ENCODE data around the gene RAMP3.
"Not testable (repeated sequence)": the region's sequence is repeated elsewhere in the genome, so short reads cannot be mapped to it uniquely, and the experiment has no call there.

Gene RAMP3, protein sequence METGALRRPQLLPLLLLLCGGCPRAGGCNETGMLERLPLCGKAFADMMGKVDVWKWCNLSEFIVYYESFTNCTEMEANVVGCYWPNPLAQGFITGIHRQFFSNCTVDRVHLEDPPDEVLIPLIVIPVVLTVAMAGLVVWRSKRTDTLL

DNA sequence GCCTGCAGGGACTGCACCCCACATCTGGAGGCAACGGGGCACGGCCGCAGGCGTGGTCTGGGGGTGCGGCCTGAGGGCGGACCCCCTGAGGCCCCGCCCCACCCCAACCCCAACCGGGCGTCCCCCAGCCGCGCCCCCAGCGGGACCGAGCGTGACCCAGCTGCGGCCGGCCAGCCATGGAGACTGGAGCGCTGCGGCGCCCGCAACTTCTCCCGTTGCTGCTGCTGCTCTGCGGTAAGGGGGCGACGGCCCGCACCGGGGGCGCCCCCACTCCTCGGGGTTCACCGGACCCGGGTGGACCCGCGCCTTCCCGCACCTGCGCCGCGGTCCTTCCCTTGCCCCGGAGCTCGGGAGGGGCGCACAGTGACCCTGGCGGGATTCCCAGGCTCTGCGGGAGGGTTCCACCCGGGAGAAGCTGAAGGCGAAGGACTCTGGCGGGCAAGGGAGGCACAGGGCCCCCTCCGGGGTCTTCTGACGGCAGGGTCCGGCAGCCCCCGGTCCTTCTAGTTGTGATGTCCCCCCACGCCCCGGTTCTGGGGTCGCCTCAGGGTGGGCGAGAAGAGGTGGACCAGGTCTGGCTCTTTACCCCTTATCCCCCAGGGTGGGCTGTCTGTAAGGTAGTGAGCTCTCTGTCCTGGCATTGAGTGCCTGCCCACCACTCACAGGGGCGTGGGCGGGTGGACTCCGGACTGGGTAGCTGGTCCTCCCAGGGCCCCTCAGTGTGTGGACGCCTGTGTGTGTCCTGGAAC, at the start of gene RAMP3:
Gene RAMP3, plus strand, starts transcription at position 139 of the 749 bp plus-strand sequence. Its CDS starts 38 bp downstream, at position 177.
- Histone ChIP-seq H3K79me2 (no peaks in the 10 kb centered on the region), H3K9ac (no peak within 1 kb of the TSS), H3K36me3 (ENCODE audit: control insufficient read depth, insufficient read depth, low read length) (no peaks in the 10 kb centered on the region), H3K27ac (peak within 1 kb of the TSS; percentile 18), H2AFZ (peak within 1 kb of the TSS; percentile 61), H3K4me2 (ENCODE audit: low read length) (no peak within 1 kb of the TSS), H3K27me3 (ENCODE audit: control insufficient read depth, insufficient read depth, low read length) (no peaks in the 10 kb centered on the region), H3K4me1 (no peaks in the 10 kb centered on the region), H3K4me3 (ENCODE audit: low read depth, low read length) (peak within 1 kb of the TSS; percentile 33), H3K9me3 (ENCODE audit: control insufficient read depth, low read length) (no peaks in the 10 kb centered on the region)
- TF ChIP-seq, protein P1, sequence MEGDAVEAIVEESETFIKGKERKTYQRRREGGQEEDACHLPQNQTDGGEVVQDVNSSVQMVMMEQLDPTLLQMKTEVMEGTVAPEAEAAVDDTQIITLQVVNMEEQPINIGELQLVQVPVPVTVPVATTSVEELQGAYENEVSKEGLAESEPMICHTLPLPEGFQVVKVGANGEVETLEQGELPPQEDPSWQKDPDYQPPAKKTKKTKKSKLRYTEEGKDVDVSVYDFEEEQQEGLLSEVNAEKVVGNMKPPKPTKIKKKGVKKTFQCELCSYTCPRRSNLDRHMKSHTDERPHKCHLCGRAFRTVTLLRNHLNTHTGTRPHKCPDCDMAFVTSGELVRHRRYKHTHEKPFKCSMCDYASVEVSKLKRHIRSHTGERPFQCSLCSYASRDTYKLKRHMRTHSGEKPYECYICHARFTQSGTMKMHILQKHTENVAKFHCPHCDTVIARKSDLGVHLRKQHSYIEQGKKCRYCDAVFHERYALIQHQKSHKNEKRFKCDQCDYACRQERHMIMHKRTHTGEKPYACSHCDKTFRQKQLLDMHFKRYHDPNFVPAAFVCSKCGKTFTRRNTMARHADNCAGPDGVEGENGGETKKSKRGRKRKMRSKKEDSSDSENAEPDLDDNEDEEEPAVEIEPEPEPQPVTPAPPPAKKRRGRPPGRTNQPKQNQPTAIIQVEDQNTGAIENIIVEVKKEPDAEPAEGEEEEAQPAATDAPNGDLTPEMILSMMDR (IDR thresholded peaks at IDR 0.05): no peak

DNA sequence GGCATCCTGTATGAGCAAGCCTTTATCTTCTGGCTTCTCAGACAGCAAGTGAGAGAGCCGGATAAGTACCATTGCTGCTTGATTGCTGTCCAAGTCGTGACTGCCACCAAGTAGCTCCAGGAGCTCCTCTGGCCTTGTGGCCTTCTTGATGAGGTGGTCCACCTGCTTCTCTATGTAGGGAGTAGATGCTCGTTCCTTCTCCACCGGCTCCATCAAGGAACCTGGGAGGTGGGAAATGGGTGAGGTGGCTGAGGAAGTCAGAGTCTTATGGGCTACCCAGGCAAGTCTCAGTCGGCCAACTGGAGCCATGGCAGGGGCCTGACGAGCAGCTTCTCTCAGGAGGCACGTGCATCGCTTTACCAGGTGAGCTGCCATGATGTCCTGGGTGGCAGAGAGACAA, 48.7 kb upstream of the RAMP3 start:
- Histone ChIP-seq H3K4me2 (ENCODE audit: low read length) (no peak overlapping the region), H3K27me3 (ENCODE audit: control insufficient read depth, insufficient read depth, low read length) (no peaks in the 10 kb centered on the region), H3K9ac (no peak overlapping the region), H3K36me3 (ENCODE audit: control insufficient read depth, insufficient read depth, low read length) (no peaks in the 10 kb centered on the region), H3K4me1 (peaks cover 3% of the 10 kb centered on the region), H3K9me3 (ENCODE audit: control insufficient read depth, low read length) (no peaks in the 10 kb centered on the region), H3K27ac (no peak overlapping the region), H3K4me3 (ENCODE audit: low read depth, low read length) (no peak overlapping the region), H2AFZ (no peak overlapping the region), H3K79me2 (peaks cover 22% of the 10 kb centered on the region)
- TF ChIP-seq, protein P1 (IDR thresholded peaks at IDR 0.05): no peak

DNA sequence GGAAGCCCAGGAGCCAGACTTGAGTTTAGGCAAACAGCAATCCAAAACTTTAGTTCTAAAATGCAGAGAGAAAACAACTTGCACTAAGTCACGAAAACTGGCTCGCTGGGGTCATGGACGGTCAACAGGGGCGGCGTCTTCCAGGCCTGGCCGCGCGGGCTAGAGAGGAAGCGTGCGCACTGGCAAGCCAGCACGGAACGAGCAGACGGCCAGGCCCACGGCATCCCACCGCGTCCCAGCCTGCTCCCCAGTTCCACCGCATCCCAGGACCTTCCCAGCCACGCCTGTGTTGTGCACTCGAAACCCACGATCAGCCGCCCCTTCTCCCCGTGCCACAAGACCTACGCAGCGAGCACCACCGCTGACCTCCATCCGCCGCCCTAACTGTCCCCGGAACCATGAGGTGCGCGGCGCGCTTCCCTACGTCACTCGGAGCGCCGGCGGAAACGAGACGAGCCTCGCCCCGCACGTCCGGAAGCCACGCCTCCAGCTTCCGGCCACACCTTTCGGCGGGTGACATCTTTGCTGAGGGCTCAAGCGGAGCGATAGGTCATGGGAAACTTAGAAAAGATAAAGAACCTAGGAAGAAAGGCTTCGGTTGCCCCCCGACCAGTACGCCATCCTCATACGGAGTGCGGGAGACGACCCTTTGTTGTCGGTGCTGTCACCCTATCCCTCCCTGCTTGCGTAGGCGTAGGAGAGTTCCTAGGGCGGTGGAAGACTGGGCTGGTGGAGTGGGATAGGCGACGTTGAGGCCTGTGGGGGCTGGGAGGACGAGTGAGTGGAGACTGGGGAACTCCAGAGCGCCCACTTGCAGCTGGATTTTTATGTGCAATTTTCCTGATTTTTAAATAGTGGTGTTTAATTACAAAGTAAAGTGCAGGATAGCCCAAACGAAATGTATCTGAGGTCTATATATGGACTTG, 46.0 kb upstream of the RAMP3 start, which contains the start of gene TBRG4:
Gene TBRG4, minus strand, starts transcription at position 400 of the 926 bp plus-strand sequence. CDS start 2,460 bp downstream, outside the sequence.
- no peaks in the 10 kb centered on the region for H3K36me3 ChIP-seq (ENCODE audit: control insufficient read depth, insufficient read depth, low read length)
- H3K9ac ChIP-seq: peak within 1 kb of the TSS; percentile 47
- peak within 1 kb of the TSS; percentile 97 for H3K4me3 ChIP-seq (ENCODE audit: low read depth, low read length)
- peak within 1 kb of the TSS; percentile 90 for H3K27ac ChIP-seq
- no peaks in the 10 kb centered on the region for H3K9me3 ChIP-seq (ENCODE audit: control insufficient read depth, low read length)
- peak within 1 kb of the TSS; percentile 78 for H3K4me2 ChIP-seq (ENCODE audit: low read length)
- TF ChIP-seq, protein P1 (IDR thresholded peaks at IDR 0.05): peak; percentile 65
- H3K27me3 ChIP-seq (ENCODE audit: control insufficient read depth, insufficient read depth, low read length): no peaks in the 10 kb centered on the region
- H3K79me2 ChIP-seq: peaks cover 7% of the 10 kb centered on the region
- peaks cover 3% of the 10 kb centered on the region for H3K4me1 ChIP-seq
- H2AFZ ChIP-seq: peak within 1 kb of the TSS; percentile 86

DNA sequence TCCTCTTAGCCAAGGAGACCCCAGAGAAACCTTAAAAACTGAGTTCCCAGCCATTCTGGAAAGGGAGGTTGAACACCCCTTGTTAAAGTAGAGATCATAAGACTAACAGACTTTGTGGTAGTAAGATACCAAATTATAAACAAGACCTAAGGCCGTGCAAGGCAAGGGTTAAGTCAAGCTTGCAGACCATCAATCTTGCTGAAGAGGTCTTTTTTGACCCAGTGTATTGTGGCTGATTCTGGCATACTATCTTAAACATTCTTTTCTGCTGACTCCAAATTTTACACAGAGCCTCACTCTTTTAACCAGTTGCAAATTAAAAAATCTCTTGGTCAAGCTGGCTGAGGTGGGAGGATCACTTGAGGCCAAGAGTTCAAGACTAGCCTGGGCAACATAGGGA, 44.9 kb upstream of the RAMP3 start:
- H3K79me2 ChIP-seq: peaks cover 7% of the 10 kb centered on the region
- peak overlapping the region; percentile 97 for H3K4me3 ChIP-seq (ENCODE audit: low read depth, low read length)
- no peaks in the 10 kb centered on the region for H3K36me3 ChIP-seq (ENCODE audit: control insufficient read depth, insufficient read depth, low read length)
- H3K9me3 ChIP-seq (ENCODE audit: control insufficient read depth, low read length): no peaks in the 10 kb centered on the region
- no peak overlapping the region for H3K27ac ChIP-seq
- no peak overlapping the region for H3K9ac ChIP-seq
- H3K4me2 ChIP-seq (ENCODE audit: low read length): no peak overlapping the region
- H3K27me3 ChIP-seq (ENCODE audit: control insufficient read depth, insufficient read depth, low read length): no peaks in the 10 kb centered on the region
- H3K4me1 ChIP-seq: peaks cover 3% of the 10 kb centered on the region
- TF ChIP-seq, protein P1 (IDR thresholded peaks at IDR 0.05): no peak
- no peak overlapping the region for H2AFZ ChIP-seq

DNA sequence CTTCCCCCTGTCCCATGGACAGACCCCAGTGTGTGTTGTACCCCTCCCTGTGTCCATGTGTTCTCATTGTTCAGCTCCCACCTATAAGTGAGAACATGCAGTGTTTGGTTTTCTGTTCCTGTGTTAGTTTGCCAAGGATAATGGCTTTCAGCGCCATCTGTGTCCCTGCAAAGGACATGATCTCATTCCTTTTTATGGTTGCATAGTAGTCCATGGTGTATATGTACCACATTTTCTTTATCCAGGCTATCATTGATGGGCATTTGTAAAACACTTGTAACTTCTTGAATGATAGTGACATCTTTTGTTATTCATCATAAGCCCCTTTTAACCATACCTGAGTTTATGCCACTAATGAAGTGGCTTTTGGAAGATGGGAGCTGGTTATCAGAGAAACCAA, 43.3 kb upstream of the RAMP3 start:
- H3K4me1 ChIP-seq; H3K27ac ChIP-seq; H3K9ac ChIP-seq; H3K36me3 ChIP-seq (ENCODE audit: control insufficient read depth, insufficient read depth, low read length); H3K4me2 ChIP-seq (ENCODE audit: low read length); H2AFZ ChIP-seq; H3K4me3 ChIP-seq (ENCODE audit: low read depth, low read length); H3K27me3 ChIP-seq (ENCODE audit: control insufficient read depth, insufficient read depth, low read length); H3K9me3 ChIP-seq (ENCODE audit: control insufficient read depth, low read length); H3K79me2 ChIP-seq: not testable (repeated sequence)
